K562 (cell line): ENCODE measurements around the gene CRKL. TPM values are rescaled to one million over a fixed set of nuclear protein-coding genes. Genes with fewer than 3 reads are reported as not detected.

Experiments used
- ATAC-seq: fragments of 200-7000 bp; cut with Tn5 transposase; 3 replicates; pipeline ENCODE4 v1.9.1; 2020; ENCODE audit warnings: moderate library complexity
- BruUV-seq: library from RNA; stranded (reverse); fragments of 400-500 nt; replicated peaks from 2 replicates; lab custom pipeline; 2021; lab: Mats Ljungman, UMichigan
- CTCF ChIA-PET: fragments of 300-600 bp; formaldehyde crosslinking; extraction: SDS; loops from one replicate; lab custom pipeline; 2021; ENCODE audit warnings: low intra/inter-chr PET ratio; lab: Yijun Ruan, JAX
- POLR2A ChIA-PET: fragments of 300-600, 350-650 bp; sonication (Branson Sonifier 250); formaldehyde crosslinking; extraction: SDS; loops from one replicate; lab custom pipeline; 2021; ENCODE audit warnings: antibody characterized with exemption, inconsistent platforms; lab: Yijun Ruan, JAX
- DNase-seq, 4 experiments: peaks; one replicate each; pipeline versions ENCODE4 v3.0.0 to v3.0.0-alpha.2; 2011 to 2018; ENCODE audit warnings: low spot score in 3 of 4, mixed read lengths in 3 of 4; ENCODE audit errors: extremely low read depth in 1 of 4
- FAIRE-seq: peaks from 2 replicates; lab custom pipeline; 2011; peaks lifted over from hg19 to GRCh38; lab: Jason Lieb, UNC
- H2AFZ ChIP-seq: 2 replicates; pipeline ENCODE4 v1.6.0; 2011; ENCODE audit warnings: low read depth, low read length, control low read depth, inconsistent platforms
- H3K27ac ChIP-seq: fragments of 200-600 bp; 3 replicates; pipeline ENCODE4 v1.8.0; 2011; ENCODE audit warnings: low read depth, mild to moderate bottlenecking, control low read depth, inconsistent platforms, low read length, moderate library complexity, mixed read lengths; ENCODE audit errors: extremely low read depth
- H3K27me3 ChIP-seq, 2 experiments: fragments of 300-600 bp in 1 of 2; 2 replicates in 1 of 2; 3 replicates in 1 of 2; pipeline versions ENCODE4 v1.6.0 to v1.8.0; 2011; ENCODE audit warnings: inconsistent platforms in 2 of 2, low read length in 2 of 2, mild to moderate bottlenecking in 1 of 2, mixed read lengths in 1 of 2, moderate library complexity in 1 of 2; ENCODE audit not compliant: control insufficient read depth in 2 of 2, insufficient read depth in 2 of 2
- H3K36me3 ChIP-seq: fragments of 300-600 bp; 3 replicates; pipeline ENCODE4 v1.8.0; 2011; ENCODE audit warnings: mild to moderate bottlenecking, low read length, inconsistent platforms; ENCODE audit not compliant: control insufficient read depth, insufficient read depth
- H3K4me1 ChIP-seq, 2 experiments: fragments of 200-600 bp in 1 of 2; replicated peaks in 1 of 2; 2 replicates in 1 of 2; 3 replicates in 1 of 2; pipeline versions ENCODE4 v1.5.1 to v1.8.0; 2011; ENCODE audit warnings: inconsistent platforms in 2 of 2, low read length in 2 of 2, mild to moderate bottlenecking in 1 of 2, mixed read lengths in 1 of 2, moderate library complexity in 1 of 2; ENCODE audit not compliant: control insufficient read depth in 2 of 2, insufficient read depth in 2 of 2
- H3K4me2 ChIP-seq: 2 replicates; pipeline ENCODE4 v1.6.1; 2011; ENCODE audit warnings: low read length, control low read depth, inconsistent platforms, mixed read lengths; ENCODE audit not compliant: insufficient read depth
- H3K4me3 ChIP-seq: fragments of 200-600 bp; sonication (generic), shearing (Covaris generic); 2 replicates; pipeline ENCODE4 v1.5.1; 2016; ENCODE audit warnings: control low read depth, inconsistent platforms
- H3K79me2 ChIP-seq: fragments of 200-600 bp; 3 replicates; pipeline ENCODE4 v1.8.0; 2011; ENCODE audit warnings: low read length, inconsistent platforms; ENCODE audit not compliant: control insufficient read depth, insufficient read depth
- H3K9ac ChIP-seq, 2 experiments: 2 replicates each; pipeline versions ENCODE4 v1.6.0 to v1.6.1; 2011; ENCODE audit warnings: low read depth in 2 of 2, low read length in 2 of 2, control low read depth in 1 of 2, inconsistent platforms in 1 of 2, mild to moderate bottlenecking in 1 of 2, mixed read lengths in 1 of 2; ENCODE audit not compliant: insufficient read depth in 1 of 2
- H3K9me1 ChIP-seq: one replicate; pipeline ENCODE4 v1.6.0; 2011; ENCODE audit warnings: inconsistent platforms, mild to moderate bottlenecking, low read length, moderate library complexity; ENCODE audit not compliant: control insufficient read depth, insufficient read depth
- H3K9me3 ChIP-seq: replicated peaks from 2 replicates; pipeline ENCODE4 v1.5.1; 2011; ENCODE audit warnings: low read depth, low read length, inconsistent platforms; ENCODE audit not compliant: control insufficient read depth, insufficient read depth
- H4K20me1 ChIP-seq: replicated peaks from 2 replicates; pipeline ENCODE4 v1.6.1; 2011; ENCODE audit warnings: low read length, inconsistent platforms, mixed read lengths; ENCODE audit not compliant: control insufficient read depth, insufficient read depth
- CBFA2T3 ChIP-seq: fragments of 450-650 bp; IDR thresholded peaks from 2 replicates; pipeline ENCODE4 v1.6.1; 2017
- CC2D1A ChIP-seq: fragments of 450-650 bp; IDR thresholded peaks from 2 replicates; pipeline ENCODE4 v1.6.1; 2017; ENCODE audit warnings: mild to moderate bottlenecking
- ELF4 ChIP-seq: fragments of 450-650 bp; formaldehyde crosslinking; IDR thresholded peaks from 2 replicates; pipeline ENCODE4 v1.4.0; 2022; ENCODE audit warnings: missing genetic modification characterization
- GATAD2B ChIP-seq: fragments of 450-650 bp; IDR thresholded peaks from 2 replicates; pipeline ENCODE4 v1.6.1; 2017; ENCODE audit warnings: mild to moderate bottlenecking, borderline replicate concordance
- GTF3C2 ChIP-seq: IDR thresholded peaks from 3 replicates; pipeline ENCODE4 v1.6.1; 2011; ENCODE audit warnings: borderline replicate concordance, mild to moderate bottlenecking, moderate library complexity; ENCODE audit not compliant: insufficient read length; ENCODE audit errors: extremely low read depth
- HMG20B ChIP-seq: fragments of 250-450 bp; sonication (Bioruptor Pico); IDR thresholded peaks from 2 replicates; pipeline ENCODE4 v1.5.0; 2021; ENCODE audit warnings: mild to moderate bottlenecking
- ID3 ChIP-seq, 2 experiments: fragments of 250-450 bp in 1 of 2; fragments of 450-650 bp in 1 of 2; sonication (Bioruptor Pico) in 1 of 2; IDR thresholded peaks; 2 replicates each; pipeline versions ENCODE4 v1.6.1 to v1.8.0; 2016 to 2021; ENCODE audit warnings: mild to moderate bottlenecking in 2 of 2, moderate library complexity in 2 of 2, missing compliant biosample characterization in 1 of 2, missing genetic modification characterization in 1 of 2
- IRF2 ChIP-seq: sonication (generic); formaldehyde crosslinking; IDR thresholded peaks from 2 replicates; pipeline ENCODE4 v1.8.1; 2022; ENCODE audit warnings: mild to moderate bottlenecking, missing genetic modification reagents
- L3MBTL2 ChIP-seq: fragments of 450-650 bp; IDR thresholded peaks from 2 replicates; pipeline ENCODE4 v1.6.1; 2016; ENCODE audit warnings: mild to moderate bottlenecking, moderate library complexity
- POLR3A ChIP-seq: IDR thresholded peaks from 2 replicates; pipeline ENCODE4 v1.6.1; 2011; ENCODE audit warnings: borderline replicate concordance, mild to moderate bottlenecking, moderate library complexity; ENCODE audit not compliant: insufficient read length, insufficient read depth; ENCODE audit errors: extremely low read depth
- RBFOX2 ChIP-seq: fragments of 200-400 bp; formaldehyde crosslinking; IDR thresholded peaks from 2 replicates; pipeline ENCODE4 v1.6.1; 2017; ENCODE audit warnings: low read depth, mild to moderate bottlenecking, low read length, moderate library complexity
- RBM39 ChIP-seq: fragments of 200-400 bp; formaldehyde crosslinking; optimal IDR thresholded peaks from 2 replicates; pipeline ENCODE3; 2018; ENCODE audit warnings: low read depth, low read length
- SAFB ChIP-seq: fragments of 200-400 bp; formaldehyde crosslinking; IDR thresholded peaks from 2 replicates; pipeline ENCODE4 v1.6.1; 2017; ENCODE audit warnings: low read depth, low read length, borderline replicate concordance
- SPI1 ChIP-seq: IDR thresholded peaks from 2 replicates; pipeline ENCODE4 v1.6.1; 2011; ENCODE audit warnings: low read depth, low read length, control low read depth, borderline replicate concordance
- TSC22D4 ChIP-seq: fragments of 450-650 bp; IDR thresholded peaks from 2 replicates; pipeline ENCODE4 v1.6.1; 2016; ENCODE audit warnings: missing genetic modification characterization, missing biosample characterization, control low read depth
- USF2 ChIP-seq: sonication (generic); formaldehyde crosslinking; IDR thresholded peaks from 2 replicates; pipeline ENCODE4 v1.5.0; 2020; ENCODE audit warnings: missing genetic modification reagents
- YY1 ChIP-seq, 3 experiments: IDR thresholded peaks; 2 replicates each; pipeline ENCODE4 v1.6.1; 2011; ENCODE audit warnings: low read length in 2 of 3, mild to moderate bottlenecking in 2 of 3, moderate library complexity in 2 of 3, borderline replicate concordance in 1 of 3, control low read depth in 1 of 3, low read depth in 1 of 3; ENCODE audit not compliant: insufficient read depth in 3 of 3, insufficient replicate concordance in 2 of 3, control insufficient read depth in 1 of 3, insufficient read length in 1 of 3; ENCODE audit errors: extremely low read depth in 1 of 3
- ZNF766 ChIP-seq: fragments of 200-800 bp; sonication (Bioruptor generic); conservative IDR thresholded peaks from 2 replicates; pipeline ENCODE4 v1.6.1; 2016; ENCODE audit warnings: missing genetic modification characterization, missing compliant biosample characterization
- WGBS: fragments of 100-300 bp; shearing (Covaris generic); methylation state at CpG from one replicate; pipeline ENCODE4 v1.1.6; 2016; ENCODE audit warnings: low coverage, mixed read lengths; ENCODE audit not compliant: insufficient coverage; ENCODE audit errors: missing lambda C conversion rate; 5-methylcytosine and 5-hydroxymethylcytosine counted together
- in situ Hi-C: fragments of 300-500 bp; cut with MboI; formaldehyde crosslinking; loops from 4 replicates; pipeline ENCODE4 v1.15.0; 2018; ENCODE audit warnings: inconsistent platforms, mixed read lengths
- intact Hi-C: fragments of 100-400 bp; cut with micrococcal nuclease; formaldehyde crosslinking; loops from 2 replicates; pipeline ENCODE4 v1.14.2; 2022
- polyA plus RNA-seq, 8 experiments: library from polyadenylated mRNA; depleted of rRNA in 4 of 8; stranded (reverse) in 5 of 8; unstranded in 3 of 8; fragments of >200 nt; fragmentation: Nextera tagmentation in 2 of 8; fragmentation: Illumina TruSeq in 1 of 8; extraction: Ambion mirVana in 2 of 8; extraction: Trizol in 1 of 8; gene quantifications; 2 replicates each; pipeline versions ENCODE4 v1.2.1 to v1.2.3, GENCODE V29; 2011 to 2014; ENCODE audit warnings: inconsistent platforms in 1 of 8, missing spikeins in 1 of 8
- total RNA-seq, 7 experiments: library from RNA; depleted of rRNA in 6 of 7; stranded (reverse); fragments of >200 nt in 6 of 7; fragmentation: Illumina TruSeq in 2 of 7; extraction: Trizol in 2 of 7; gene quantifications; 2 replicates each; pipeline versions ENCODE4 v1.2.1 to v1.2.3, GENCODE V29; 2011 to 2021; ENCODE audit warnings: low replicate concordance in 1 of 7

The CRKL gene
- total and polyA plus RNA-seq, 9 of the 15 experiments (the other 6 are each of a cell fraction or from before 2014, with no cell fraction given) = 100 to 263 (median 124) TPM

GRCh38 chr22:20946991-20947390 is 29.8 kb downstream of the CRKL start:
- Histone ChIP-seq H3K4me2 (no peak overlapping the region), H2AFZ (no peak overlapping the region), H3K4me1 (peaks cover 7 to 13% of the 10 kb centered on the region in 2 experiments; a peak in 3 of 5 replicates), H3K9ac (peak overlapping the region in 1 of 2 experiments; percentile 2; a peak in 1 of 4 replicates), H3K79me2 (peaks cover 100% of the 10 kb centered on the region), H3K27ac (no peak overlapping the region), H3K9me3 (no peaks in the 10 kb centered on the region), H3K27me3 (no peaks in the 10 kb centered on the region), H4K20me1 (peaks cover 97% of the 10 kb centered on the region), H3K36me3 (peaks cover 93% of the 10 kb centered on the region), H3K9me1 (peaks cover 28% of the 10 kb centered on the region), H3K4me3 (no peak overlapping the region)
- intact Hi-C loops = no loop called here
- no peak; the same call in 1 of the 3 replicates for ATAC-seq
- ChIA-PET POLR2A (interaction anchor here (0.6 to 64.4 kb wide), 9 partner anchors 10 to 859 kb away, joined by 3 to 1556 read pairs (median 4); partner anchors contain the start of genes CRKL and LZTR1), CTCF (no interaction called here)
- no TSS peak for BruUV-seq
- 93% methylated on average over 1 of the region's 1 CpG for WGBS
- no peak for DNase-seq
- in situ Hi-C loops = no loop called here
- FAIRE-seq = no peak
- TF ChIP-seq GATAD2B (no peak), RBFOX2 (no peak), SAFB (no peak), L3MBTL2 (no peak), IRF2 (no peak), SPI1 (no peak), ID3 (CRISPR knock-in tag; IDR thresholded peaks at IDR 0.05) (no peak), ID3 (tag; IDR thresholded peaks at IDR 0.05) (0 out of 2 replicates have a peak, but pooled peaks have one; percentile 60), RBM39 (peak; percentile 35), YY1 (IDR thresholded peaks at IDR 0.05; ENCODE audit: borderline replicate concordance in 1 of 3, control insufficient read depth in 1 of 3, extremely low read depth in 1 of 3, insufficient read depth in 3 of 3, insufficient read length in 1 of 3, insufficient replicate concordance in 2 of 3, low read depth in 1 of 3, low read length in 2 of 3) (no peak), ZNF766 (CRISPR knock-in tag) (0 out of 2 replicates have a peak, but pooled peaks have one; percentile 20), HMG20B (CRISPR knock-in tag) (no peak), CBFA2T3 (no peak), CC2D1A (no peak), POLR3A (peak; percentile 6), TSC22D4 (peak; percentile 89; the same call in 1 of the 2 replicates), ELF4 (CRISPR knock-in tag) (no peak), GTF3C2 (no peak), USF2 (CRISPR knock-in tag) (no peak)
